IMR-90 (cell line): ENCODE results near the gene CPO. TPM values are rescaled to one million over a fixed set of nuclear protein-coding genes. Genes with fewer than 3 reads are reported as not detected.

ENCODE experiments used
- ATAC-seq: fragments of 200-7000 bp; cut with Tn5 transposase; 2 replicates; pipeline ENCODE4 v1.9.1; 2020; ENCODE audit warnings: low read depth, mild to moderate bottlenecking, moderate library complexity
- BruUV-seq: library from RNA; stranded (reverse); fragments of 400-500 nt; replicated peaks from 2 replicates; lab custom pipeline; 2021; lab: Mats Ljungman, UMichigan
- CTCF ChIA-PET: fragments of 300-600 bp; formaldehyde crosslinking; extraction: SDS; loops from one replicate; lab custom pipeline; 2021; ENCODE audit warnings: antibody characterized with exemption; lab: Yijun Ruan, JAX
- POLR2A ChIA-PET: fragments of 300-600 bp; sonication (Branson Sonifier 250); formaldehyde crosslinking; loops from one replicate; lab custom pipeline; 2022; ENCODE audit warnings: antibody characterized with exemption; ENCODE audit not compliant: unreplicated experiment; lab: Charles Lee
- DNase-seq: peaks from one replicate; pipeline ENCODE4 v3.0.0; 2013
- H2AFZ ChIP-seq: replicated peaks from 2 replicates; pipeline ENCODE3; 2013; ENCODE audit warnings: low read length, mild to moderate bottlenecking; ENCODE audit not compliant: poor library complexity
- H2AK5ac ChIP-seq: 2 replicates; pipeline ENCODE4 v1.6.1; 2013; ENCODE audit warnings: low read depth, low read length, inconsistent platforms
- H2AK9ac ChIP-seq: replicated peaks from 2 replicates; pipeline ENCODE3; 2013; ENCODE audit warnings: mild to moderate bottlenecking, low read depth, low read length, moderate library complexity; ENCODE audit not compliant: poor library complexity
- H2BK120ac ChIP-seq: 2 replicates; pipeline ENCODE4 v1.6.1; 2013; ENCODE audit warnings: low read depth, low read length, inconsistent platforms
- H2BK15ac ChIP-seq: 3 replicates; pipeline ENCODE4 v1.6.1; 2013; ENCODE audit warnings: low read depth, low read length, inconsistent platforms
- H2BK20ac ChIP-seq: 2 replicates; pipeline ENCODE4 v1.6.1; 2013; ENCODE audit warnings: low read depth, mild to moderate bottlenecking, inconsistent platforms, low read length, moderate library complexity
- H2BK5ac ChIP-seq: 2 replicates; pipeline ENCODE4 v1.6.1; 2013; ENCODE audit warnings: mild to moderate bottlenecking, low read depth, low read length, inconsistent platforms; ENCODE audit not compliant: poor library complexity, severe bottlenecking
- H3K14ac ChIP-seq: replicated peaks from 2 replicates; pipeline ENCODE4 v1.6.1; 2013; ENCODE audit warnings: low read depth, low read length, inconsistent platforms
- H3K18ac ChIP-seq: 2 replicates; pipeline ENCODE4 v1.6.1; 2013; ENCODE audit warnings: low read depth, low read length, control low read depth
- H3K23ac ChIP-seq: 2 replicates; pipeline ENCODE4 v1.6.1; 2013; ENCODE audit warnings: low read depth, low read length, inconsistent platforms
- H3K27ac ChIP-seq: 2 replicates; pipeline ENCODE4 v1.5.1; 2013; ENCODE audit warnings: mild to moderate bottlenecking, control low read depth, low read length; ENCODE audit not compliant: insufficient read depth
- H3K27me3 ChIP-seq: 2 replicates; pipeline ENCODE4 v1.6.1; 2013; ENCODE audit warnings: low read length; ENCODE audit not compliant: control insufficient read depth, insufficient read depth
- H3K36me3 ChIP-seq: 2 replicates; pipeline ENCODE4 v1.6.1; 2013; ENCODE audit warnings: low read length, mixed read lengths; ENCODE audit not compliant: control insufficient read depth, insufficient read depth
- H3K4ac ChIP-seq: 2 replicates; pipeline ENCODE4 v1.6.1; 2013; ENCODE audit warnings: low read depth, low read length, inconsistent platforms
- H3K4me1 ChIP-seq: 2 replicates; pipeline ENCODE4 v1.6.1; 2013; ENCODE audit warnings: low read length, mixed read lengths; ENCODE audit not compliant: control insufficient read depth, insufficient read depth
- H3K4me2 ChIP-seq: 2 replicates; pipeline ENCODE4 v1.6.1; 2013; ENCODE audit warnings: low read depth, mild to moderate bottlenecking, control low read depth, low read length, moderate library complexity
- H3K4me3 ChIP-seq: 2 replicates; pipeline ENCODE4 v1.5.1; 2013; ENCODE audit warnings: low read depth, mild to moderate bottlenecking, control low read depth, low read length, moderate library complexity; ENCODE audit not compliant: insufficient read depth
- H3K56ac ChIP-seq: 2 replicates; pipeline ENCODE4 v1.6.1; 2013; ENCODE audit warnings: low read length, inconsistent platforms; ENCODE audit not compliant: insufficient read depth; ENCODE audit errors: extremely low read depth
- H3K79me1 ChIP-seq, 2 experiments: 2 replicates each; pipeline ENCODE4 v1.6.1; 2013; ENCODE audit warnings: low read length in 2 of 2, inconsistent platforms in 1 of 2, low read depth in 1 of 2
- H3K9ac ChIP-seq: 2 replicates; pipeline ENCODE4 v1.6.1; 2013; ENCODE audit warnings: low read depth, low read length, control low read depth
- H3K9me1 ChIP-seq: 2 replicates; pipeline ENCODE4 v1.6.1; 2013; ENCODE audit warnings: low read length, inconsistent platforms; ENCODE audit not compliant: insufficient read depth
- H3K9me3 ChIP-seq: 2 replicates; pipeline ENCODE4 v1.6.1; 2013; ENCODE audit warnings: low read length; ENCODE audit not compliant: control insufficient read depth, insufficient read depth
- H4K20me1 ChIP-seq: 2 replicates; pipeline ENCODE4 v1.6.1; 2013; ENCODE audit warnings: low read length, inconsistent platforms; ENCODE audit not compliant: insufficient read depth
- H4K5ac ChIP-seq: 2 replicates; pipeline ENCODE4 v1.6.1; 2013; ENCODE audit warnings: mild to moderate bottlenecking, low read depth, low read length, control low read depth
- H4K8ac ChIP-seq, 2 experiments: 2 replicates each; pipeline ENCODE4 v1.6.1; 2013; ENCODE audit warnings: low read depth in 2 of 2, low read length in 2 of 2, control low read depth in 1 of 2, inconsistent platforms in 1 of 2
- H4K91ac ChIP-seq: 2 replicates; pipeline ENCODE4 v1.6.1; 2013; ENCODE audit warnings: low read depth, low read length, inconsistent platforms; ENCODE audit not compliant: insufficient read depth
- BHLHE40 ChIP-seq: fragments of 150-350 bp; IDR thresholded peaks from 2 replicates; pipeline ENCODE4 v1.6.1; 2016; ENCODE audit warnings: mild to moderate bottlenecking, low read depth, low read length
- CEBPB ChIP-seq: IDR thresholded peaks from 2 replicates; pipeline ENCODE4 v1.6.1; 2012; ENCODE audit warnings: low read depth, low read length, improper control_type of control experiment
- CHD1 ChIP-seq: IDR thresholded peaks from 2 replicates; pipeline ENCODE4 v1.6.1; 2012; ENCODE audit warnings: low read depth, low read length, improper control_type of control experiment
- ELK1 ChIP-seq: fragments of 150-350 bp; IDR thresholded peaks from 2 replicates; pipeline ENCODE4 v1.6.1; 2016; ENCODE audit warnings: low read depth, mild to moderate bottlenecking, low read length, moderate library complexity, borderline replicate concordance
- FOS ChIP-seq: fragments of 150-350 bp; IDR thresholded peaks from 2 replicates; pipeline ENCODE4 v1.6.1; 2016; ENCODE audit warnings: low read depth, low read length
- MAFK ChIP-seq: IDR thresholded peaks from 2 replicates; pipeline ENCODE4 v1.6.1; 2012; ENCODE audit warnings: low read depth, low read length, improper control_type of control experiment
- MAZ ChIP-seq: IDR thresholded peaks from 2 replicates; pipeline ENCODE4 v1.6.1; 2012; ENCODE audit warnings: low read depth, mild to moderate bottlenecking, low read length, improper control_type of control experiment, moderate library complexity, borderline replicate concordance
- MXI1 ChIP-seq: IDR thresholded peaks from 2 replicates; pipeline ENCODE4 v1.6.1; 2012; ENCODE audit warnings: low read depth, mild to moderate bottlenecking, low read length, moderate library complexity, borderline replicate concordance
- NFE2L2 ChIP-seq: fragments of 150-350 bp; IDR thresholded peaks from 2 replicates; pipeline ENCODE4 v1.6.1; 2016; ENCODE audit warnings: low read depth, mild to moderate bottlenecking, low read length
- POLR2A ChIP-seq: IDR thresholded peaks from 2 replicates; pipeline ENCODE4 v1.6.1; 2012; ENCODE audit warnings: mild to moderate bottlenecking, low read depth, low read length
- RAD21 ChIP-seq: IDR thresholded peaks from 2 replicates; pipeline ENCODE4 v1.6.1; 2012; ENCODE audit warnings: low read length, improper control_type of control experiment
- RCOR1 ChIP-seq: IDR thresholded peaks from 2 replicates; pipeline ENCODE4 v1.6.1; 2012; ENCODE audit warnings: mild to moderate bottlenecking, low read length, improper control_type of control experiment; ENCODE audit not compliant: insufficient replicate concordance
- RFX5 ChIP-seq: IDR thresholded peaks from 2 replicates; pipeline ENCODE4 v1.8.0; 2012; ENCODE audit warnings: low read depth, mild to moderate bottlenecking, low read length, moderate library complexity
- SMC3 ChIP-seq: fragments of 150-350 bp; IDR thresholded peaks from 2 replicates; pipeline ENCODE4 v1.6.1; 2016; ENCODE audit warnings: low read depth, mild to moderate bottlenecking, antibody characterized with exemption, low read length, moderate library complexity
- WGBS, 2 experiments: methylation state at CpG; one replicate each; pipeline versions ENCODE4 v1.1.5 to v1.1.7; 2013; ENCODE audit warnings: missing lambda C conversion rate in 2 of 2; ENCODE audit not compliant: insufficient read length in 1 of 2; ENCODE audit errors: extremely low coverage in 2 of 2; 5-methylcytosine and 5-hydroxymethylcytosine counted together
- dilution Hi-C: fragments of 300-500 bp; cut with HindIII; formaldehyde crosslinking; loops from one replicate; pipeline ENCODE4 v1.14.3; 2018; ENCODE audit warnings: low sequenced_read_pairs; ENCODE audit not compliant: unreplicated experiment
- in situ Hi-C: fragments of 300-500 bp; cut with MboI; formaldehyde crosslinking; loops from 3 replicates; pipeline ENCODE4 v1.14.3; 2019; ENCODE audit warnings: low sequenced_read_pairs, inconsistent platforms, mixed read lengths
- intact Hi-C: fragments of 100-400 bp; cut with micrococcal nuclease; formaldehyde crosslinking; loops from 2 replicates; pipeline ENCODE4 v1.10.0; 2022
- polyA plus RNA-seq, 3 experiments: library from polyadenylated mRNA; depleted of rRNA; stranded (reverse); fragments of >200 nt; gene quantifications; 2 replicates each; pipeline ENCODE4 v1.2.3, GENCODE V29; 2012; ENCODE audit warnings: low replicate concordance in 1 of 3
- total RNA-seq: library from RNA; depleted of rRNA; stranded (reverse); fragments of >200 nt; gene quantifications from 2 replicates; pipeline ENCODE4 v1.2.3, GENCODE V29; 2012
- TF ChIP-seq, protein P1 (sequence below): conservative IDR thresholded peaks from 2 replicates; pipeline ENCODE4 v1.5.1; 2012; ENCODE audit warnings: mild to moderate bottlenecking, low read depth, low read length, improper control_type of control experiment
- TF ChIP-seq, protein P2 (sequence below): fragments of 150-350 bp; IDR thresholded peaks from 2 replicates; pipeline ENCODE4 v1.6.1; 2017; ENCODE audit warnings: mild to moderate bottlenecking, antibody characterized with exemption, low read length, low read depth

The CPO gene
- total and polyA plus RNA-seq, 2 of the 4 experiments (the other 2 are of a cell fraction): not detected

- CTCF ChIA-PET: no interaction called here
- no peak overlapping the region for H3K18ac ChIP-seq
These were observed 31.5 kb downstream of the CPO start for GRCh38 chr2:206970589-206971360.

More at GRCh38 chr2:206970589-206971360, 31.5 kb downstream of the CPO start:
- DNase-seq: no peak
- Histone ChIP-seq H2BK15ac (no peak overlapping the region), H4K20me1 (no peaks in the 10 kb centered on the region), H2BK5ac (no peak overlapping the region), H2BK120ac (no peak overlapping the region), H2BK20ac (no peak overlapping the region), H3K79me1 (no peaks in the 10 kb centered on the region), H4K8ac (no peak overlapping the region), H4K5ac (no peak overlapping the region), H3K4me1 (no peaks in the 10 kb centered on the region), H3K23ac (no peak overlapping the region), H3K4me3 (no peak overlapping the region), H3K27me3 (peaks cover 7% of the 10 kb centered on the region; the same call in 1 of the 2 replicates), H3K36me3 (no peaks in the 10 kb centered on the region), H3K4me2 (no peak overlapping the region), H3K27ac (no peak overlapping the region), H2AK5ac (no peak overlapping the region), H3K56ac (no peak overlapping the region), H3K4ac (no peak overlapping the region), H4K91ac (no peak overlapping the region), H3K9me3 (peaks cover 2% of the 10 kb centered on the region; the same call in 1 of the 2 replicates), H3K9ac (no peak overlapping the region), H3K9me1 (no peaks in the 10 kb centered on the region), H2AK9ac (no peak overlapping the region), H2AFZ (no peak overlapping the region), H3K14ac (no peak overlapping the region)
- TF ChIP-seq, protein P1, sequence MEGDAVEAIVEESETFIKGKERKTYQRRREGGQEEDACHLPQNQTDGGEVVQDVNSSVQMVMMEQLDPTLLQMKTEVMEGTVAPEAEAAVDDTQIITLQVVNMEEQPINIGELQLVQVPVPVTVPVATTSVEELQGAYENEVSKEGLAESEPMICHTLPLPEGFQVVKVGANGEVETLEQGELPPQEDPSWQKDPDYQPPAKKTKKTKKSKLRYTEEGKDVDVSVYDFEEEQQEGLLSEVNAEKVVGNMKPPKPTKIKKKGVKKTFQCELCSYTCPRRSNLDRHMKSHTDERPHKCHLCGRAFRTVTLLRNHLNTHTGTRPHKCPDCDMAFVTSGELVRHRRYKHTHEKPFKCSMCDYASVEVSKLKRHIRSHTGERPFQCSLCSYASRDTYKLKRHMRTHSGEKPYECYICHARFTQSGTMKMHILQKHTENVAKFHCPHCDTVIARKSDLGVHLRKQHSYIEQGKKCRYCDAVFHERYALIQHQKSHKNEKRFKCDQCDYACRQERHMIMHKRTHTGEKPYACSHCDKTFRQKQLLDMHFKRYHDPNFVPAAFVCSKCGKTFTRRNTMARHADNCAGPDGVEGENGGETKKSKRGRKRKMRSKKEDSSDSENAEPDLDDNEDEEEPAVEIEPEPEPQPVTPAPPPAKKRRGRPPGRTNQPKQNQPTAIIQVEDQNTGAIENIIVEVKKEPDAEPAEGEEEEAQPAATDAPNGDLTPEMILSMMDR: no peak
- TF ChIP-seq FOS (no peak), CEBPB (no peak), MAFK (no peak), NFE2L2 (no peak), MAZ (no peak), RAD21 (no peak), RFX5 (no peak), POLR2A (no peak), ELK1 (no peak), MXI1 (no peak), SMC3 (no peak), RCOR1 (no peak), CHD1 (no peak), BHLHE40 (no peak)
- TF ChIP-seq, protein P2, sequence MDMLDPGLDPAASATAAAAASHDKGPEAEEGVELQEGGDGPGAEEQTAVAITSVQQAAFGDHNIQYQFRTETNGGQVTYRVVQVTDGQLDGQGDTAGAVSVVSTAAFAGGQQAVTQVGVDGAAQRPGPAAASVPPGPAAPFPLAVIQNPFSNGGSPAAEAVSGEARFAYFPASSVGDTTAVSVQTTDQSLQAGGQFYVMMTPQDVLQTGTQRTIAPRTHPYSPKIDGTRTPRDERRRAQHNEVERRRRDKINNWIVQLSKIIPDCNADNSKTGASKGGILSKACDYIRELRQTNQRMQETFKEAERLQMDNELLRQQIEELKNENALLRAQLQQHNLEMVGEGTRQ: no peak
- intact Hi-C loops: no loop called here
- dilution Hi-C loops: no loop called here
- no CpG with 5 or more reads among the region's 7 CpGs for whole genome bisulfite sequencing, 2 experiments
- ATAC-seq: no peak
- in situ Hi-C loops: no loop called here
- POLR2A ChIA-PET: no interaction called here
- no TSS peak for BruUV-seq
